Activated CD4-positive, alpha-beta T cell treated with anti-CD3 and anti-CD28 coated beads, Interleukin-2, amount 10 ng/mL, durations not matched to agents 7 days and 5 days (primary cell): Measurements from ENCODE around the gene ARSH. TPM values are rescaled to one million over a fixed set of nuclear protein-coding genes. Genes with fewer than 3 reads are reported as not detected.
"Not testable (repeated sequence)": the region's sequence is repeated elsewhere in the genome, so short reads cannot be mapped to it uniquely, and the experiment has no call there.

ENCODE experiments used
- CTCF ChIA-PET: fragments of 350-600 bp; sonication (Branson Sonifier 250); formaldehyde crosslinking; loops from one replicate; lab custom pipeline; 2021; ENCODE audit warnings: antibody characterized with exemption; lab: Charles Lee
- POLR2A ChIA-PET: fragments of 350-600 bp; sonication (Branson Sonifier 250); formaldehyde crosslinking; loops from one replicate; lab custom pipeline; 2021; ENCODE audit warnings: antibody characterized with exemption; lab: Charles Lee
- DNase-seq: peaks from one replicate; pipeline ENCODE4 v3.0.0-alpha.2; 2020
- H3K27ac Mint-ChIP-seq: one replicate; pipeline ENCODE4 v1.8.0; 2021; ENCODE audit warnings: mild to moderate bottlenecking, moderate library complexity, mixed read lengths
- H3K27me3 Mint-ChIP-seq: one replicate; pipeline ENCODE4 v1.8.0; 2021; ENCODE audit warnings: mixed read lengths
- H3K36me3 Mint-ChIP-seq: one replicate; pipeline ENCODE4 v1.8.0; 2021; ENCODE audit warnings: low read depth, mixed read lengths
- H3K4me1 Mint-ChIP-seq: one replicate; pipeline ENCODE4 v1.8.0; 2021; ENCODE audit warnings: mixed read lengths
- H3K4me3 Mint-ChIP-seq: one replicate; pipeline ENCODE4 v1.8.0; 2021; ENCODE audit warnings: mild to moderate bottlenecking, moderate library complexity, mixed read lengths
- H3K9me3 Mint-ChIP-seq: one replicate; pipeline ENCODE4 v1.8.0; 2021; ENCODE audit warnings: mixed read lengths
- total RNA-seq, 2 experiments: library from RNA; stranded (reverse); gene quantifications; one replicate each; pipeline ENCODE4 v1.2.3, GENCODE V29; 2021

ARSH gene, protein sequence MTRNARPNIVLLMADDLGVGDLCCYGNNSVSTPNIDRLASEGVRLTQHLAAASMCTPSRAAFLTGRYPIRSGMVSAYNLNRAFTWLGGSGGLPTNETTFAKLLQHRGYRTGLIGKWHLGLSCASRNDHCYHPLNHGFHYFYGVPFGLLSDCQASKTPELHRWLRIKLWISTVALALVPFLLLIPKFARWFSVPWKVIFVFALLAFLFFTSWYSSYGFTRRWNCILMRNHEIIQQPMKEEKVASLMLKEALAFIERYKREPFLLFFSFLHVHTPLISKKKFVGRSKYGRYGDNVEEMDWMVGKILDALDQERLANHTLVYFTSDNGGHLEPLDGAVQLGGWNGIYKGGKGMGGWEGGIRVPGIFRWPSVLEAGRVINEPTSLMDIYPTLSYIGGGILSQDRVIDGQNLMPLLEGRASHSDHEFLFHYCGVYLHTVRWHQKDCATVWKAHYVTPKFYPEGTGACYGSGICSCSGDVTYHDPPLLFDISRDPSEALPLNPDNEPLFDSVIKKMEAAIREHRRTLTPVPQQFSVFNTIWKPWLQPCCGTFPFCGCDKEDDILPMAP
- total RNA-seq = not detected

DNA sequence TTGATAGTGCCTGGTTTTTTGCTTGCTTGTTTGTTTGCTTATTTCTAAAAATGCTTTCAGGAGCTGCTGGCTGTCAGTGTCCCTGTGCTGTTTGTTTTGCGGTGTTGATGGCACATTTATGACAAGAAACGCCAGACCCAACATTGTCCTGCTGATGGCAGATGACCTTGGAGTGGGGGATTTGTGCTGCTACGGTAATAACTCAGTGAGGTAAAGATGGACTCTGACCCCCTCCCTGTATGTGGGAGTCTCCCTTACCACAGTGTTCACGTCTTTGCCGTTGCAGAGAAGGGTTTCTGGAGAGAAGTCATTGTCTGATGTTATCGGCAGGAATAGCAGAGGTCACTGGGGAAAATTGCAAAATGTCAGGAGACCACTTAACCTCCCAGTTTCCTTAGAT, at the start of gene ARSH:
Gene ARSH (plus strand): TSS at position 52 of the 400 bp plus-strand sequence. CDS start 67 bp downstream, at position 119.
- ChIA-PET POLR2A (no interaction called here), CTCF (no interaction called here)
- DNase-seq = no peak
- Mint-ChIP-seq H3K36me3 (no peaks in the 10 kb centered on the region), H3K4me1 (no peaks in the 10 kb centered on the region), H3K27me3 (no peaks in the 10 kb centered on the region), H3K27ac (no peak within 1 kb of the TSS), H3K4me3 (no peak within 1 kb of the TSS), H3K9me3 (peaks cover 4% of the 10 kb centered on the region)

- H3K4me1 Mint-ChIP-seq = no peaks in the 10 kb centered on the region
- no peaks in the 10 kb centered on the region for H3K27me3 Mint-ChIP-seq
- CTCF ChIA-PET = no interaction called here
- DNase-seq = no peak
- H3K36me3 Mint-ChIP-seq = no peaks in the 10 kb centered on the region
- H3K4me3 Mint-ChIP-seq = no peak overlapping the region
- no peak overlapping the region for H3K27ac Mint-ChIP-seq
- H3K9me3 Mint-ChIP-seq = no peaks in the 10 kb centered on the region
- POLR2A ChIA-PET = no interaction called here
Measured at GRCh38 chrX:2958199-2958598, 48.1 kb upstream of the ARSH start.

GRCh38 chrX:2960861-2961515, 45.4 kb upstream of the ARSH start:
- CTCF ChIA-PET = no interaction called here
- H3K27ac Mint-ChIP-seq = no peak overlapping the region
- H3K36me3 Mint-ChIP-seq = no peaks in the 10 kb centered on the region
- DNase-seq = no peak
- POLR2A ChIA-PET = no interaction called here
- no peaks in the 10 kb centered on the region for H3K27me3 Mint-ChIP-seq
- H3K4me3 Mint-ChIP-seq = no peak overlapping the region
- H3K9me3 Mint-ChIP-seq = no peaks in the 10 kb centered on the region
- H3K4me1 Mint-ChIP-seq = no peaks in the 10 kb centered on the region

- Mint-ChIP-seq H3K27ac (no peak overlapping the region), H3K36me3 (no peaks in the 10 kb centered on the region), H3K4me3 (no peak overlapping the region), H3K4me1 (no peaks in the 10 kb centered on the region), H3K27me3 (no peaks in the 10 kb centered on the region), H3K9me3 (no peaks in the 10 kb centered on the region)
- no peak for DNase-seq
- POLR2A ChIA-PET = no interaction called here
- CTCF ChIA-PET = no interaction called here
Measured at GRCh38 chrX:2962381-2962780, 44.0 kb upstream of the ARSH start.

DNA sequence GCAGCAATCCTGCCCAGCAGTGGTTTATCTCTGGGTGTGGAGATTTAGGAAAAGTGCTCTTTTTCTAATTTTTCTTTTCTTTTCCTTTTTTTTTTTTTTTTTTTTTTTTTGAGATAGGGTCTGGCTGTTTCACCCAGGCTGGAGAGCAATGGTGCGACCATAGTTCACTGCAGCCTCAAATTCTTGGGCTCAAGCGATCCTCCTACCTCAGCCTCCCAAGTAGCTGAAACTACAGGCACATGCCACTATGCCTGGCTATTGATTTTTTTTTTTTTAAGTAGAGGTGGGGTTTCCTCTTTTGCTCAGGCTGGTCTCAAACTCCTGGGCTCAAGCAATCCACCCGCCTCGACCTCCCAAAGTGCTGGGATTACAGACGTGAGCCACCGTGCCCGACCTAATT, 42.9 kb upstream of the ARSH start:
- H3K36me3 Mint-ChIP-seq, H3K9me3 Mint-ChIP-seq, H3K4me1 Mint-ChIP-seq, H3K27me3 Mint-ChIP-seq, H3K27ac Mint-ChIP-seq, H3K4me3 Mint-ChIP-seq, POLR2A ChIA-PET, DNase-seq: not testable (repeated sequence)
- CTCF ChIA-PET = interaction anchor here (0.6 kb wide), 1 partner anchor 1143 kb away, joined by 3 read pairs; no protein-coding TSS in a partner anchor

- H3K4me1 Mint-ChIP-seq, CTCF ChIA-PET, H3K27ac Mint-ChIP-seq, DNase-seq, H3K9me3 Mint-ChIP-seq, H3K36me3 Mint-ChIP-seq, H3K27me3 Mint-ChIP-seq, H3K4me3 Mint-ChIP-seq: not testable (repeated sequence)
- POLR2A ChIA-PET = interaction anchor here (0.6 kb wide), 1 partner anchor 122 kb away, joined by 3 read pairs; no protein-coding TSS in a partner anchor
Measured at GRCh38 chrX:2963992-2964794, 42.2 kb upstream of the ARSH start.

DNA sequence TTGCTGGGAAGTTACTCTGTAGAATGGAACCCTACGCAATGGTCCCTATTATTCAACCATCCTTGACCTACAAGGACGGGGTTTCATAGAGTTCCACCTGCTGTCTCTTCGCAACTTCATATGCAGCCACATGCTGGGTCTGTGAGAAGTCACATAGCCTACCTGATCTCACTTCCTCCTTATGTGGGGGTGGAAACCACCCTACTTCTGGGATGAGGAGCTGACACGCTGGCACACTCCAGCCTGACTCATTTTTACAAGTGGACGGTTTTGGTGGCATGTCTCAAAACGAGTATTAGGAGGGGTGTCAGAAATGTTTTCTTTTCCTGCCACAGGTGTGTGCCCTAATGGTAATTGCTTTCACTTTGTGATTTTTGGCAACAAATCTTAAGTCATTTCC, 40.4 kb upstream of the ARSH start:
- no peaks in the 10 kb centered on the region for H3K36me3 Mint-ChIP-seq
- no peaks in the 10 kb centered on the region for H3K9me3 Mint-ChIP-seq
- H3K4me1 Mint-ChIP-seq = peaks cover 5% of the 10 kb centered on the region
- no peak for DNase-seq
- H3K4me3 Mint-ChIP-seq = no peak overlapping the region
- CTCF ChIA-PET = no interaction called here
- no peak overlapping the region for H3K27ac Mint-ChIP-seq
- POLR2A ChIA-PET = no interaction called here
- no peaks in the 10 kb centered on the region for H3K27me3 Mint-ChIP-seq

- Mint-ChIP-seq H3K36me3 (no peaks in the 10 kb centered on the region), H3K27ac (no peak overlapping the region), H3K4me1 (peaks cover 5% of the 10 kb centered on the region), H3K9me3 (no peaks in the 10 kb centered on the region), H3K4me3 (no peak overlapping the region), H3K27me3 (no peaks in the 10 kb centered on the region)
- CTCF ChIA-PET = no interaction called here
- DNase-seq = no peak
- POLR2A ChIA-PET = no interaction called here
Measured at GRCh38 chrX:2967012-2967411, 39.3 kb upstream of the ARSH start.

GRCh38 chrX:2967584-2967983, 38.8 kb upstream of the ARSH start:
- H3K4me3 Mint-ChIP-seq = no peak overlapping the region
- peaks cover 5% of the 10 kb centered on the region for H3K4me1 Mint-ChIP-seq
- no peaks in the 10 kb centered on the region for H3K27me3 Mint-ChIP-seq
- CTCF ChIA-PET = no interaction called here
- H3K36me3 Mint-ChIP-seq = no peaks in the 10 kb centered on the region
- DNase-seq = no peak
- H3K27ac Mint-ChIP-seq = no peak overlapping the region
- POLR2A ChIA-PET = no interaction called here
- no peaks in the 10 kb centered on the region for H3K9me3 Mint-ChIP-seq

DNA sequence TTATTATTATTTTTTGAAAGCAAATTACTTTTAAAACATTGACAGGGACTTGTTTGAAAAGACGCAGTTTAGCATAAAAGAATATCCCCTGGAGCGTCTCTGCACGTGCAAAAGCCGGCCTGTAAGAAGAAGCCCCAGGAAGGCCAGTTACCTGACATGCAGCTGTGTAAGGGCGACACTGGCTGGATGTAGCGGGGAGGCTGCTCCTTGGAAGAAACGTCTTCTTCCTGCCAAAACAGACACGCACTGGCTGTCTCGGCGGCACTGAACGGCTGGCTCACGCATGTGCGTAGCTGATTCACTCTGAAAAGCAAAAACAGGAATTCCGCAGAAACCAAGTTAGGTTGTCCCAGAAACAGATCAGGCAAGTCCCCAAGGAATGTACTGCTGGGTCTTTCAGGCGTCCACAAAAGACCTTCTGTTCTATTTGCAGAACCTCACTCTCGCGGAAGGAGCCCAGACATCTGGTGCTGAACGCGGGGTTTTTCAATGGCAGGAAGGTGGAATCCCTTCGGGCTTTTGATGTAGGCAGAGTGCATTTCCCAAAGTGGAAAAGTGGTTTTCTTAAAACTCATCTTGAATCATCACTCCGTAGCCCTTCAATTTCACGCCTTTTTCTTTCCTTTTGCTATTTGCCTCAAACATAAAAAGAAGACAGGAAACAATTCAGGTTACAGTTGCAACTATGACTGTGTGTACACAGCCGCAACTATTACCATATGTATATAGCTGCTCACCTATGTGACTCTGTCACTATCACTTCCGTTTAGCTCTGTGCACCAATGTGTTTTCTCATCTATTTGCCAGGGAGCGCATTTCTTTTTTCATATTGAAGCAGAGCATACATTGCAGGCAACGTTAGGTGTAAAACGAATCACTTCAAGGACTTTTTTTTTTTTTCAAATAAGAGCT, 38.1 kb upstream of the ARSH start:
- Mint-ChIP-seq H3K4me1 (peaks cover 5% of the 10 kb centered on the region), H3K4me3 (peak overlapping the region; percentile 49), H3K36me3 (no peaks in the 10 kb centered on the region), H3K9me3 (no peaks in the 10 kb centered on the region), H3K27me3 (no peaks in the 10 kb centered on the region), H3K27ac (peak overlapping the region; percentile 9)
- CTCF ChIA-PET = interaction anchor here (0.7 kb wide), 1 partner anchor 36 kb away, joined by 4 read pairs; no protein-coding TSS in a partner anchor
- peak; percentile 5 for DNase-seq
- POLR2A ChIA-PET = no interaction called here

GRCh38 chrX:2969021-2969420, 37.3 kb upstream of the ARSH start:
- H3K27me3 Mint-ChIP-seq = no peaks in the 10 kb centered on the region
- H3K9me3 Mint-ChIP-seq = no peaks in the 10 kb centered on the region
- no peak overlapping the region for H3K4me3 Mint-ChIP-seq
- DNase-seq = no peak
- H3K27ac Mint-ChIP-seq = no peak overlapping the region
- no peaks in the 10 kb centered on the region for H3K36me3 Mint-ChIP-seq
- CTCF ChIA-PET = no interaction called here
- POLR2A ChIA-PET = no interaction called here
- H3K4me1 Mint-ChIP-seq = peaks cover 5% of the 10 kb centered on the region

GRCh38 chrX:2972391-2972790, 34.0 kb upstream of the ARSH start:
- Mint-ChIP-seq H3K4me3 (no peak overlapping the region), H3K27me3 (no peaks in the 10 kb centered on the region), H3K4me1 (peaks cover 5% of the 10 kb centered on the region), H3K27ac (no peak overlapping the region), H3K36me3 (no peaks in the 10 kb centered on the region), H3K9me3 (no peaks in the 10 kb centered on the region)
- DNase-seq = no peak
- POLR2A ChIA-PET = no interaction called here
- CTCF ChIA-PET = no interaction called here
